GM13976 (cell line): ENCODE data around the gene ZCCHC4.

Experiments
- DNase-seq: peaks from one replicate; pipeline ENCODE4 v3.0.0; 2012; ENCODE audit warnings: low spot score
- CTCF ChIP-seq: IDR thresholded peaks from 2 replicates; pipeline ENCODE4 v1.5.1; 2012; ENCODE audit warnings: borderline replicate concordance, mild to moderate bottlenecking; ENCODE audit not compliant: insufficient read depth; ENCODE audit errors: extremely low read depth, missing control alignments, control extremely low read depth
- in situ Hi-C: fragments of 300-500 bp; cut with MboI; formaldehyde crosslinking; loops from one replicate; pipeline ENCODE4 v1.12.0; 2022; ENCODE audit warnings: low sequenced_read_pairs, mixed read lengths, inconsistent platforms; ENCODE audit not compliant: unreplicated experiment

The ZCCHC4 gene

GRCh38 chr4:25403699-25404098 lies 91.1 kb downstream of the ZCCHC4 start:
- DNase-seq, result no peak
- in situ Hi-C loops, result no loop called here
- no peak for TF ChIP-seq CTCF

GRCh38 chr4:25405453-25405852 lies 92.9 kb downstream of the ZCCHC4 start:
- in situ Hi-C loops, result no loop called here
- no peak for DNase-seq
- no peak for TF ChIP-seq CTCF

GRCh38 chr4:25406081-25406692 lies 93.6 kb downstream of the ZCCHC4 start:
- no peak for TF ChIP-seq CTCF
- in situ Hi-C loops, result no loop called here
- no peak for DNase-seq

- TF ChIP-seq CTCF, result no peak
- in situ Hi-C loops, result no loop called here
- no peak for DNase-seq
These were observed 98.4 kb downstream of the ZCCHC4 start for GRCh38 chr4:25410820-25411529.

GRCh38 chr4:25413261-25413660 lies 100.7 kb downstream of the ZCCHC4 start:
- DNase-seq, result no peak
- in situ Hi-C loops, result no loop called here

GRCh38 chr4:25417014-25417413 lies 104.4 kb downstream of the ZCCHC4 start:
- no peak for DNase-seq
- TF ChIP-seq CTCF, result no peak
- in situ Hi-C loops, result no loop called here

More at GRCh38 chr4:25413261-25413660, 100.7 kb downstream of the ZCCHC4 start:
- no peak for TF ChIP-seq CTCF
